Measurements from ENCODE around the gene BRK1.

GRCh38 chr3:10160925-10161324 is 45.5 kb downstream of the BRK1 start:
- TF ChIP-seq CTCF (IDR thresholded peaks at IDR 0.05) (no peak), EZH2 (IDR thresholded peaks at IDR 0.05) (no peak)

All from neural progenitor cell (in vitro differentiated cells).